ENCODE data around the gene DUS1L.

The DUS1L gene

GRCh38 chr17:82010575-82011525, 54.8 kb downstream of the DUS1L start:
- no peak for DNase-seq

GRCh38 chr17:82009413-82009812, 56.2 kb downstream of the DUS1L start:
- DNase-seq = no peak

DNA sequence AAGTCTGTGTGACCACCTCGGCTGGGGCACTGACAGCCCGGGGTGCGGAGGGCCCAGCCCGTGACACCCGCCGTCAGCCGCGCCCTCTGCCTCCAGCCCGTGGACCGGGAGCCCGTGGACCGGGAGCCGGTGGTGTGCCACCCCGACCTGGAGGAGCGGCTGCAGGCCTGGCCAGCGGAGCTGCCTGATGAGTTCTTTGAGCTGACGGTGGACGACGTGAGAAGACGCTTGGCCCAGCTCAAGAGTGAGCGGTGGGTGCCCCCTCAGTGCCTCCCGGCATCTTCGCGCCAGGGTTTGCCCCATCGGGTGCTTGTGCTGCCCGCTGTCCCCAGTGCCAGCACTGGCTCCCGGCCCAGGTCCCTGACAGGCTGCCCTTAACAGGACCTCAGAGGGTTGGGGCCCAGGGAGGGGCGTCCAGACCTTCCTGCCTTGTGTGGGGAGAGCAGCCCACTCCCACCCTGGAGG, 56.6 kb downstream of the DUS1L start:
- no peak for DNase-seq

- no peak for DNase-seq
Measured at GRCh38 chr17:82008258-82008940, 57.2 kb downstream of the DUS1L start.

All from activated CD8-positive, alpha-beta memory T cell treated with anti-CD3 and anti-CD28 coated beads, Interleukin-2, amount 50 U/mL, for 48 hours (primary cell).